HEK293 (cell line): ENCODE measurements around the gene CSN1S1.

ENCODE experiments used
- TRIM28 ChIP-seq: IDR thresholded peaks from 2 replicates; pipeline ENCODE4 v1.6.1; 2011; ENCODE audit warnings: low read length, control low read depth, borderline replicate concordance
- ZNF16 ChIP-seq: fragments of 450-650 bp; formaldehyde crosslinking; IDR thresholded peaks from 2 replicates; pipeline ENCODE4 v1.5.1; 2016; ENCODE audit warnings: low read depth, missing biosample characterization, missing genetic modification characterization
- ZNF501 ChIP-seq: fragments of 450-650 bp; formaldehyde crosslinking; IDR thresholded peaks from 2 replicates; pipeline ENCODE4 v1.5.1; 2016; ENCODE audit warnings: missing biosample characterization, missing genetic modification characterization
- ZNF561 ChIP-seq: fragments of 450-650 bp; IDR thresholded peaks from 2 replicates; pipeline ENCODE4 v1.5.1; 2018; ENCODE audit warnings: missing biosample characterization, missing genetic modification characterization, borderline replicate concordance
- ZNF843 ChIP-seq: fragments of 450-650 bp; formaldehyde crosslinking; IDR thresholded peaks from 2 replicates; pipeline ENCODE4 v1.5.1; 2016; ENCODE audit warnings: missing biosample characterization, missing genetic modification characterization
- ZSCAN16 ChIP-seq: fragments of 450-650 bp; formaldehyde crosslinking; IDR thresholded peaks from 2 replicates; pipeline ENCODE4 v1.5.1; 2016; ENCODE audit warnings: missing biosample characterization, missing genetic modification characterization
- TF ChIP-seq, protein P1 (sequence below): fragments of 450-650 bp; formaldehyde crosslinking; IDR thresholded peaks from 2 replicates; pipeline ENCODE4 v1.5.1; 2016; ENCODE audit warnings: missing biosample characterization, missing genetic modification characterization
- TF ChIP-seq, protein P2 (sequence below): fragments of 450-650 bp; formaldehyde crosslinking; IDR thresholded peaks from 2 replicates; pipeline ENCODE4 v1.5.1; 2016; ENCODE audit warnings: missing biosample characterization, missing genetic modification characterization
- TF ChIP-seq, protein P3 (sequence below): fragments of 450-650 bp; formaldehyde crosslinking; IDR thresholded peaks from 2 replicates; pipeline ENCODE4 v1.5.1; 2016; ENCODE audit warnings: missing biosample characterization, missing genetic modification characterization
- TF ChIP-seq, protein P4 (sequence below): fragments of 450-650 bp; formaldehyde crosslinking; IDR thresholded peaks from 2 replicates; pipeline ENCODE4 v1.5.1; 2016; ENCODE audit warnings: missing biosample characterization, missing genetic modification characterization

DNA sequence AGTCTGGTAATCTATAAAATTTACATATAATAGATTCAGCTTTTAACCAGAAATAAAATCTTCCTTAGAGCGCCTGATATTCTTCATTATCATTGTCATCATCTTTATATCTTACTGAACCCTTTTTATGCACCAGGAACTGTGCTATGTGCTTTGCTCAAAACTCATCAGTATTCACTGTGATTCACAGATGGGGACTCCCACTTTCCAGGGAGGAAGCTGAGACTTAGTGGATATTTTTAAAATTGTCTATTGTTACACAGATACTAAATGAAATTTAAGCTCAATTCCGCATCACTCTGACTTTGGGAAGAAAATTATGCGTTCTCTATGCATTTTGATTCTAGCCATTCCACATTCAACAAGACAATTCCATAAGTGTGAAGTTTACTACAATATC, 36.1 kb upstream of the CSN1S1 start:
- TF ChIP-seq, protein P1, sequence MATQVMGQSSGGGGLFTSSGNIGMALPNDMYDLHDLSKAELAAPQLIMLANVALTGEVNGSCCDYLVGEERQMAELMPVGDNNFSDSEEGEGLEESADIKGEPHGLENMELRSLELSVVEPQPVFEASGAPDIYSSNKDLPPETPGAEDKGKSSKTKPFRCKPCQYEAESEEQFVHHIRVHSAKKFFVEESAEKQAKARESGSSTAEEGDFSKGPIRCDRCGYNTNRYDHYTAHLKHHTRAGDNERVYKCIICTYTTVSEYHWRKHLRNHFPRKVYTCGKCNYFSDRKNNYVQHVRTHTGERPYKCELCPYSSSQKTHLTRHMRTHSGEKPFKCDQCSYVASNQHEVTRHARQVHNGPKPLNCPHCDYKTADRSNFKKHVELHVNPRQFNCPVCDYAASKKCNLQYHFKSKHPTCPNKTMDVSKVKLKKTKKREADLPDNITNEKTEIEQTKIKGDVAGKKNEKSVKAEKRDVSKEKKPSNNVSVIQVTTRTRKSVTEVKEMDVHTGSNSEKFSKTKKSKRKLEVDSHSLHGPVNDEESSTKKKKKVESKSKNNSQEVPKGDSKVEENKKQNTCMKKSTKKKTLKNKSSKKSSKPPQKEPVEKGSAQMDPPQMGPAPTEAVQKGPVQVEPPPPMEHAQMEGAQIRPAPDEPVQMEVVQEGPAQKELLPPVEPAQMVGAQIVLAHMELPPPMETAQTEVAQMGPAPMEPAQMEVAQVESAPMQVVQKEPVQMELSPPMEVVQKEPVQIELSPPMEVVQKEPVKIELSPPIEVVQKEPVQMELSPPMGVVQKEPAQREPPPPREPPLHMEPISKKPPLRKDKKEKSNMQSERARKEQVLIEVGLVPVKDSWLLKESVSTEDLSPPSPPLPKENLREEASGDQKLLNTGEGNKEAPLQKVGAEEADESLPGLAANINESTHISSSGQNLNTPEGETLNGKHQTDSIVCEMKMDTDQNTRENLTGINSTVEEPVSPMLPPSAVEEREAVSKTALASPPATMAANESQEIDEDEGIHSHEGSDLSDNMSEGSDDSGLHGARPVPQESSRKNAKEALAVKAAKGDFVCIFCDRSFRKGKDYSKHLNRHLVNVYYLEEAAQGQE (tag by site-specific recombination) = no peak
- TF ChIP-seq ZNF843 (tag by site-specific recombination) (no peak), TRIM28 (no peak), ZNF16 (tag by site-specific recombination) (no peak), ZSCAN16 (no peak), ZNF501 (tag by site-specific recombination) (no peak), ZNF561 (tag by site-specific recombination) (no peak)
- TF ChIP-seq, protein P2, sequence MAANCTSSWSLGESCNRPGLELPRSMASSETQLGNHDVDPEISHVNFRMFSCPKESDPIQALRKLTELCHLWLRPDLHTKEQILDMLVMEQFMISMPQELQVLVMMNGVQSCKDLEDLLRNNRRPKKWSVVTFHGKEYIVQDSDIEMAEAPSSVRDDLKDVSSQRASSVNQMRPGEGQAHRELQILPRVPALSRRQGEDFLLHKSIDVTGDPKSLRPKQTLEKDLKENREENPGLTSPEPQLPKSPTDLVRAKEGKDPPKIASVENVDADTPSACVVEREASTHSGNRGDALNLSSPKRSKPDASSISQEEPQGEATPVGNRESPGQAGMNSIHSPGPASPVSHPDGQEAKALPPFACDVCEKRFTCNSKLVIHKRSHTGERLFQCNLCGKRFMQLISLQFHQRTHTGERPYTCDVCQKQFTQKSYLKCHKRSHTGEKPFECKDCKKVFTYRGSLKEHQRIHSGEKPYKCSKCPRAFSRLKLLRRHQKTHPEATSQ = no peak
- TF ChIP-seq, protein P3, sequence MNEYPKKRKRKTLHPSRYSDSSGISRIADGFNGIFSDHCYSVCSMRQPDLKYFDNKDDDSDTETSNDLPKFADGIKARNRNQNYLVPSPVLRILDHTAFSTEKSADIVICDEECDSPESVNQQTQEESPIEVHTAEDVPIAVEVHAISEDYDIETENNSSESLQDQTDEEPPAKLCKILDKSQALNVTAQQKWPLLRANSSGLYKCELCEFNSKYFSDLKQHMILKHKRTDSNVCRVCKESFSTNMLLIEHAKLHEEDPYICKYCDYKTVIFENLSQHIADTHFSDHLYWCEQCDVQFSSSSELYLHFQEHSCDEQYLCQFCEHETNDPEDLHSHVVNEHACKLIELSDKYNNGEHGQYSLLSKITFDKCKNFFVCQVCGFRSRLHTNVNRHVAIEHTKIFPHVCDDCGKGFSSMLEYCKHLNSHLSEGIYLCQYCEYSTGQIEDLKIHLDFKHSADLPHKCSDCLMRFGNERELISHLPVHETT (tag by site-specific recombination) = no peak
- TF ChIP-seq, protein P4, sequence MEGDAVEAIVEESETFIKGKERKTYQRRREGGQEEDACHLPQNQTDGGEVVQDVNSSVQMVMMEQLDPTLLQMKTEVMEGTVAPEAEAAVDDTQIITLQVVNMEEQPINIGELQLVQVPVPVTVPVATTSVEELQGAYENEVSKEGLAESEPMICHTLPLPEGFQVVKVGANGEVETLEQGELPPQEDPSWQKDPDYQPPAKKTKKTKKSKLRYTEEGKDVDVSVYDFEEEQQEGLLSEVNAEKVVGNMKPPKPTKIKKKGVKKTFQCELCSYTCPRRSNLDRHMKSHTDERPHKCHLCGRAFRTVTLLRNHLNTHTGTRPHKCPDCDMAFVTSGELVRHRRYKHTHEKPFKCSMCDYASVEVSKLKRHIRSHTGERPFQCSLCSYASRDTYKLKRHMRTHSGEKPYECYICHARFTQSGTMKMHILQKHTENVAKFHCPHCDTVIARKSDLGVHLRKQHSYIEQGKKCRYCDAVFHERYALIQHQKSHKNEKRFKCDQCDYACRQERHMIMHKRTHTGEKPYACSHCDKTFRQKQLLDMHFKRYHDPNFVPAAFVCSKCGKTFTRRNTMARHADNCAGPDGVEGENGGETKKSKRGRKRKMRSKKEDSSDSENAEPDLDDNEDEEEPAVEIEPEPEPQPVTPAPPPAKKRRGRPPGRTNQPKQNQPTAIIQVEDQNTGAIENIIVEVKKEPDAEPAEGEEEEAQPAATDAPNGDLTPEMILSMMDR (tag by site-specific recombination) = no peak
